ENCODE measurements around the gene THBS1.

The THBS1 gene

GRCh38 chr15:39565851-39566250, 15.0 kb upstream of the THBS1 start:
- no peak for DNase-seq
- intact Hi-C loops (cut with DNase I): no loop called here

GRCh38 chr15:39573287-39573686, 7.6 kb upstream of the THBS1 start:
- no peak for DNase-seq
- intact Hi-C loops (cut with DNase I): no loop called here

DNA sequence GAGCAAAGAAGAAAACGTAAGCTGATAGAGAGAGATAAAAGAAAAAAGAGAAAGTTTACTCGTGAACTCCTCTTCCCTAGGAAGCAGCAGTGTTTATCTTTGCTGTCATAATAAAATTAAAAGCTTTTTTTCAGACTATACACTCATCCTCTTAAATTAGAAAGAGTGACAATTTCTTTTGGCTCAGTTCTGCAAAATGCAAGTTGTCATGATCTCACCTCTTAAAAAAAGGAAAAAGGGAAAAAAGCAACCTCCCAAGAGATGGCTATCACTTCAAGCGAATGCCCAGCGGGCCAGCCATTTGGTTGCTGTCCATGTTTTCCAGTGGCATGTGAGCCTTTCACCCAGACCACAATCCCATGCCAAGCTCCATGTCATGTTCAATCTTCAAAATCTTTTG, 7.0 kb upstream of the THBS1 start:
- intact Hi-C loops (cut with DNase I): no loop called here

DNA sequence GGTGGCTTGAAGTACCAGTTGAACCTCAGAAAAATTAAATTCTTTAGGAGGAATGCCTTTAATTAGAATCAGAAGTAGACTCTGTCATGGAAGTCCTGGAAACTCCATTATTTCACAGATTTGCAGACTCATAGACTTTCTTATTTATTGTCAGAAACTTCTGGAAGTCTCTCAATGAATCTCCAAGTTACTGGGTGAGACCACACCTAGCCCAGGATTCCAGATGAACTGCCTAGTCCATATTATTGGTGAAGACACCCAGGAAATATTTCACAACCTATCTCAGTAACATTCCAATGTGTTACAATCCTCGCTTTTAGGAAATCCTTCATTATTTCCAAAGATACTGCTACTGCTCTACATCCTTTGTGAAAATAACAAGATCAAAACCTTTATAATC, 6.5 kb upstream of the THBS1 start:
- DNase-seq: no peak
- intact Hi-C loops (cut with DNase I): no loop called here

More for the DNA sequence above, 7.0 kb upstream of the THBS1 start:
- DNase-seq: no peak

- DNase-seq: no peak
- intact Hi-C loops (cut with DNase I): no loop called here
Measured at GRCh38 chr15:39575180-39575579, 5.7 kb upstream of the THBS1 start.

DNA sequence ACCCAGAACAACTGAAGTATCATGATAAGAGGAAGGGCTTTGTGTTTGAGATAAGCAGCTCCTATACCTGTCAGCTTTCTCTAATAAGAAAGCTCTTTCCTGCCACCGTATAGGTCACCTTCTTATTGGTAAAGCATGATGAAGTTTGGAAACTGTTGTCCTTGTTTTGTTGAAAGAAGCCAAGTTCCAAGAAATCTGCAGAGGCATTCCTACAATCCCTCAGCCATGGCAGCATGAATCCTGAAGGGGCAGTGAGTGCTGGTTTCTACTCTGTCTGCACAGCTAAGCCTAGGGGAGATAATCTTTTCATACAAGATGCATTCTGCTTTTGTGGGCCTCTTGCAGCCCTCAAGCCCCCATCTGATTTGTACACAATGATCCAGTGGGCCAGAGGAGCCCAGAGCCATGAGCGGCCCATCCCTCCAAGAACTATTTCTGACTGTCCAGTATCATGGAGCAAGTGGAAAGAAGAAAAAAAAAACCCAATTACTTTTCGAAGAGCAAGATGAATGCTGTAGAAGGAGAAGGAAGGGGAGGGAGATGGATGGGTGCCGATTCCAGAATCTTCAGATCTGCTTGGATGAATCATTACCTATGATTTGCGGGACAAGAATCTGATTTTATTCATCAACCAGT, 1.9 kb upstream of the THBS1 start:
- DNase-seq: no peak
- intact Hi-C loops (cut with DNase I): no loop called here

- peak in 33 of 42 donors; percentile 6 to 67 (median 30) for DNase-seq
- intact Hi-C loops (cut with DNase I): no loop called here
Measured at GRCh38 chr15:39579487-39580116, 1.3 kb upstream of the THBS1 start.

DNA sequence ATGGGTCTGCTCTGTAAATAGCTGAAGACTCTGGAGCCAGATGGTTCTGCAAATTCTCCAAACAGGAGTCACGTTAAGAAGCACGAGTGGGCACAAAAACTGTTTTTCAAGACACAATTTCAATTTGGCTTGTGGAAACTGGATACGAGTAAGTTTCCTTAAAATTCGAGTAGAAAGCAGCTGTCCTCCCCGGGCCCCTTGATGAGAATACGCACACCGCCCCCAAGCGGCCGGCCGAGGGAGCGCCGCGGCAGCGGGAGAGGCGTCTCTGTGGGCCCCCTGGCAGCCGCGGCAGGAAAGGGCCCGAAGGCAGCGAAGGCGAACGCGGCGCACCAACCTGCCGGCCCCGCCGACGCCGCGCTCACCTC, 778 bp upstream of the THBS1 start:
- DNase-seq: peak; percentile 62 to 92 (median 84)
- intact Hi-C loops (cut with DNase I): no loop called here

GRCh38 chr15:39581242-39581792, 438 bp downstream of the THBS1 start:
- intact Hi-C loops (cut with DNase I): no loop called here
- DNase-seq: no peak

- intact Hi-C loops (cut with DNase I): no loop called here
- DNase-seq: peak in 8 of 42 donors; percentile 13 to 59 (median 24)
Measured at GRCh38 chr15:39581793-39582285, 960 bp downstream of the THBS1 start.

- no peak for DNase-seq
- intact Hi-C loops (cut with DNase I): no loop called here
Measured at GRCh38 chr15:39582286-39582976, 1.6 kb downstream of the THBS1 start.

DNA sequence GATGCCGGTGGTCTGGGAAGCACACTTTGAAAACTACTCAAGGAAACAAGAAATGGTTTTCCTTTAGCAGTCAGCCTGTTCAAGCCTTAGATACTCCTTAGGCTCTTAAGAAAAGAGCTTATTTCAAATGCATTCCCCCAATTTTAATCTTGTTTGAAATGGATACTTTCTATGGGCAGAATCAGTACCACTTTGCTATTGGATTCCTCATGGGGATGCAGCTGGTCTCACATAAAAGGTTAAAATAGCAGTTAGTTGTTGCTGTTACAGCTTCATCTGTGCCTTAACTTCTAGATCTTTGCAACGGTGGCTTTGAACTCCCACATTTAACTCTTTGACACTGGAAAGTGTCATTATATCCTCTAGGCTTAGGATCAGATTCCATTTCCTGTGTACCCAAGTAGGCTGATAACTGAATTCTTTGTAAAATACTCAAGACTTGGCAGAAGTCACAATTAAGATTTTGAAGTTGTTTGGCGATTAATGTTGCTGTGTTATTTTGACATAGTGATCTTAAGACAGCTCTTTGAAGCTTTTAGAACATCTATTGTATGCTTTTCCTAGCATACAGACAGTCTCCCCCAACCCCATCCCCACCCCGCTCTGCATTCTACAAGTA, 2.2 kb downstream of the THBS1 start:
- intact Hi-C loops (cut with DNase I): no loop called here
- DNase-seq: no peak

GRCh38 chr15:39583596-39584265, 2.9 kb downstream of the THBS1 start:
- intact Hi-C loops (cut with DNase I): no loop called here
- no peak for DNase-seq

GRCh38 chr15:39584266-39584659, 3.4 kb downstream of the THBS1 start:
- intact Hi-C loops (cut with DNase I): no loop called here
- no peak for DNase-seq

DNA sequence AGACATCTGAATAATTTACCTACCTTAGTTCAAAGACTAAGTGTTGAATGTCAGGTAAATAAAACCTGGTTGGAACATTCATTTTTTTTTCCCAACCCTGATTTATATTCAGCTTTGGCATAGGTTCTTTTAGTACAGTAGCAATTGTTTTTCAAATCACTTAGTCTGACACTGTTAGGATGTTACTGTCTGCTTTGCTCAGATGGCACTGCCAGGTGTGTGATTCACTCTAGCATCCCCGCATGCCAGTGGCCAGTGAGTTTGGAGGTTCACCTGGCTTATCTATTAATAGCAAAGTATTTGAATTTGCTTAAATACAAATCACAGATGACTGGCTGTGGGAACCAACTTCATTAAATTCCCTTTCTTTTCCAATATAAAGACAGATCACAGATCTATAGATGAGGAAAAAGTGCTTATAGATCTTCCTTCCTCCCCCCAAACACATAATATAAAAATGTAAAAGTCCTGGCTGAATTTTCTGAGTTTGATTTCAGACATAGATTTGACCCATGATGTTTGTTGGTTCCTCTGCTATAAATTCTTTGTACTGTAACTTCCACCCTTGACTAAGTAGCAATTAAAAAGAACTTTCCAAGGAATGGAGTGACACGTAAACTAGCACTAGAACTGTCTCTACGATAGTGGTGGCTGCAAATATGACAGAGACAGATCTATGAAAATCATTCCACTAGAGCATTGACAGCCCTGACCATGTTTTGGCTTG, 3.9 kb downstream of the THBS1 start:
- intact Hi-C loops (cut with DNase I): no loop called here
- DNase-seq: no peak

DNA sequence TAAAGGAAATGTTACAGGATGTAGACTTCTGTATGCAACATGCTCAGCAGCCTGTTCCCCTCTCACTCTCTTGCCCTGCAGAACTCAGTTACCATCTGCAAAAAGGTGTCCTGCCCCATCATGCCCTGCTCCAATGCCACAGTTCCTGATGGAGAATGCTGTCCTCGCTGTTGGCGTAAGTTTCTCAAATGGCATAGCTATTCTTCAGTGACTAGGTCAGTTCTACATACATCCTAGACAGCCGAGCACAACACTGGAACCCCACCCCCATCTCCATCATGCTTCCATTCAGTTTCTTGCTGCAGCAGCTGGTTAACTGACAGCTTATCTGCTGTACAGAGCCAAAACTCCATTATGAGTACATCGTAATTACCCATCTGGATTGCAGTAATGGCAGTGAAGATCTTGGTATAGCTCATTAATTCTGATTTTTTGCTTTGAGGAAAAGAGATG, 4.5 kb downstream of the THBS1 start:
- DNase-seq: no peak
- intact Hi-C loops (cut with DNase I): no loop called here

GRCh38 chr15:39585871-39586301, 5.0 kb downstream of the THBS1 start:
- no peak for DNase-seq
- intact Hi-C loops (cut with DNase I): no loop called here

- intact Hi-C loops (cut with DNase I): no loop called here
- DNase-seq: no peak
Measured at GRCh38 chr15:39586387-39587095, 5.7 kb downstream of the THBS1 start.

All from head of caudate nucleus (tissue), 42 donors.